H1 (cell line): ENCODE results near the gene NOG. TPM values are rescaled to one million over a fixed set of nuclear protein-coding genes. Genes with fewer than 3 reads are reported as not detected.

Source experiments
- CTCF ChIA-PET: fragments of 300-600 bp; sonication (Branson Sonifier 250); formaldehyde crosslinking; loops from one replicate; lab custom pipeline; 2021; ENCODE audit not compliant: partially characterized antibody; lab: Charles Lee
- POLR2A ChIA-PET: fragments of 300-600 bp; sonication (Branson Sonifier 250); formaldehyde crosslinking; loops from one replicate; lab custom pipeline; 2021; ENCODE audit warnings: inconsistent platforms; ENCODE audit not compliant: partially characterized antibody; lab: Charles Lee
- DNase-seq, 2 experiments: peaks; one replicate each; pipeline versions ENCODE4 v3.0.0 to v3.0.0-alpha.2; 2010 to 2022; ENCODE audit warnings: low spot score in 2 of 2, low read depth in 1 of 2, mixed read lengths in 1 of 2
- FAIRE-seq: peaks from 2 replicates; lab custom pipeline; 2011; peaks lifted over from hg19 to GRCh38; lab: Jason Lieb, UNC
- H2AFZ ChIP-seq: 2 replicates; pipeline ENCODE4 v1.8.1; 2012; ENCODE audit warnings: low read length, inconsistent platforms
- H2AK5ac ChIP-seq: 2 replicates; pipeline ENCODE4 v1.6.1; 2013; ENCODE audit warnings: low read depth, low read length
- H2BK120ac ChIP-seq: replicated peaks from 2 replicates; pipeline ENCODE3; 2013; ENCODE audit warnings: low read depth, low read length, inconsistent platforms
- H2BK12ac ChIP-seq: 2 replicates; pipeline ENCODE4 v1.6.1; 2013; ENCODE audit warnings: low read depth, low read length
- H2BK15ac ChIP-seq: 2 replicates; pipeline ENCODE4 v1.6.1; 2013; ENCODE audit warnings: low read length
- H2BK20ac ChIP-seq: 2 replicates; pipeline ENCODE4 v1.6.1; 2013; ENCODE audit warnings: low read length
- H2BK5ac ChIP-seq: 2 replicates; pipeline ENCODE4 v1.6.1; 2013; ENCODE audit warnings: low read depth, low read length
- H3K14ac ChIP-seq: 2 replicates; pipeline ENCODE4 v1.6.1; 2013; ENCODE audit warnings: inconsistent platforms; ENCODE audit not compliant: insufficient read length
- H3K18ac ChIP-seq: 2 replicates; pipeline ENCODE4 v1.6.1; 2013; ENCODE audit warnings: low read length; ENCODE audit errors: extremely low read depth
- H3K23ac ChIP-seq: 2 replicates; pipeline ENCODE4 v1.6.1; 2013; ENCODE audit warnings: inconsistent platforms; ENCODE audit not compliant: insufficient read length
- H3K23me2 ChIP-seq: 2 replicates; pipeline ENCODE4 v1.6.1; 2013; ENCODE audit warnings: low read depth, low read length
- H3K27ac ChIP-seq: 2 replicates; pipeline ENCODE4 v1.6.1; 2011; ENCODE audit warnings: low read depth, low read length, inconsistent platforms
- H3K27me3 ChIP-seq, 4 experiments: replicated peaks in 1 of 4; 1 replicate in 1 of 4; 2 replicates in 3 of 4; pipeline versions ENCODE4 v1.6.1 to v1.8.1; 2011 to 2013; ENCODE audit warnings: low read length in 3 of 4, mild to moderate bottlenecking in 3 of 4, inconsistent platforms in 2 of 4, mixed read lengths in 2 of 4, moderate library complexity in 1 of 4; ENCODE audit not compliant: control insufficient read depth in 3 of 4, insufficient read depth in 3 of 4; ENCODE audit errors: extremely low read depth in 1 of 4
- H3K36me3 ChIP-seq, 4 experiments: 2 replicates each; pipeline versions ENCODE4 v1.6.1 to v1.8.1; 2011 to 2013; ENCODE audit warnings: mild to moderate bottlenecking in 4 of 4, low read length in 3 of 4, moderate library complexity in 2 of 4, control low read depth in 1 of 4, inconsistent platforms in 1 of 4; ENCODE audit not compliant: insufficient read depth in 4 of 4, control insufficient read depth in 2 of 4
- H3K4ac ChIP-seq: replicated peaks from 2 replicates; pipeline ENCODE3; 2013; ENCODE audit warnings: low read length, low read depth, mixed read lengths, inconsistent platforms; ENCODE audit not compliant: insufficient read length
- H3K4me1 ChIP-seq, 4 experiments: replicated peaks in 1 of 4; 1 replicate in 1 of 4; 2 replicates in 3 of 4; pipeline versions ENCODE4 v1.6.1 to v1.8.1; 2011 to 2013; ENCODE audit warnings: low read length in 3 of 4, inconsistent platforms in 2 of 4, mixed read lengths in 1 of 4; ENCODE audit not compliant: insufficient read depth in 4 of 4, control insufficient read depth in 3 of 4
- H3K4me2 ChIP-seq, 2 experiments: 2 replicates each; pipeline versions ENCODE4 v1.6.1 to v1.8.1; 2011 to 2013; ENCODE audit warnings: low read depth in 2 of 2, low read length in 2 of 2, control low read depth in 1 of 2, inconsistent platforms in 1 of 2, mild to moderate bottlenecking in 1 of 2; ENCODE audit not compliant: insufficient read depth in 1 of 2
- H3K4me3 ChIP-seq, 4 experiments: fragments of 200-600, 300-600 bp in 1 of 4; sonication (generic), shearing (Covaris generic), sonication (Bioruptor Twin) in 1 of 4; 2 replicates each; pipeline versions ENCODE4 v1.5.1 to v1.8.1; 2011 to 2016; ENCODE audit warnings: low read length in 4 of 4, low read depth in 3 of 4, control low read depth in 2 of 4, inconsistent platforms in 2 of 4, mild to moderate bottlenecking in 2 of 4, mixed read lengths in 1 of 4, moderate library complexity in 1 of 4; ENCODE audit not compliant: insufficient read depth in 2 of 4; ENCODE audit errors: extremely low read depth in 1 of 4
- H3K56ac ChIP-seq: replicated peaks from 2 replicates; pipeline ENCODE3; 2013; ENCODE audit warnings: low read depth, mild to moderate bottlenecking, mixed read lengths, low read length, inconsistent platforms; ENCODE audit not compliant: insufficient read length
- H3K79me1 ChIP-seq: 2 replicates; pipeline ENCODE4 v1.6.1; 2013; ENCODE audit warnings: low read depth, low read length, control low read depth
- H3K79me2 ChIP-seq, 2 experiments: 2 replicates each; pipeline versions ENCODE4 v1.6.1 to v1.8.1; 2012 to 2013; ENCODE audit warnings: low read length in 2 of 2, mild to moderate bottlenecking in 2 of 2, inconsistent platforms in 1 of 2; ENCODE audit not compliant: insufficient read depth in 2 of 2, control insufficient read depth in 1 of 2
- H3K9ac ChIP-seq, 4 experiments: replicated peaks in 1 of 4; 1 replicate in 1 of 4; 2 replicates in 3 of 4; pipeline versions ENCODE4 v1.6.1 to v1.8.1; 2011 to 2013; ENCODE audit warnings: low read depth in 3 of 4, low read length in 3 of 4, control low read depth in 2 of 4, mild to moderate bottlenecking in 2 of 4, moderate library complexity in 2 of 4, inconsistent platforms in 1 of 4; ENCODE audit errors: extremely low read depth in 1 of 4
- H3K9me3 ChIP-seq, 2 experiments: 2 replicates each; pipeline versions ENCODE4 v1.6.1 to v1.8.1; 2012 to 2013; ENCODE audit warnings: mild to moderate bottlenecking in 2 of 2, moderate library complexity in 2 of 2, control low read depth in 1 of 2, inconsistent platforms in 1 of 2, low read depth in 1 of 2, low read length in 1 of 2, mixed read lengths in 1 of 2; ENCODE audit not compliant: insufficient read depth in 2 of 2
- H4K20me1 ChIP-seq, 2 experiments: replicated peaks in 1 of 2; 2 replicates each; pipeline versions ENCODE3 to v1.8.1; 2011 to 2013; ENCODE audit warnings: inconsistent platforms in 2 of 2, low read length in 2 of 2, mild to moderate bottlenecking in 1 of 2; ENCODE audit not compliant: insufficient read depth in 2 of 2, control insufficient read depth in 1 of 2
- H4K5ac ChIP-seq: 2 replicates; pipeline ENCODE4 v1.6.1; 2013; ENCODE audit warnings: low read length, low read depth, mixed read lengths, inconsistent platforms; ENCODE audit not compliant: insufficient read length
- H4K8ac ChIP-seq: 2 replicates; pipeline ENCODE4 v1.8.0; 2013; ENCODE audit warnings: mild to moderate bottlenecking, moderate library complexity, low read length, inconsistent platforms; ENCODE audit not compliant: insufficient read depth; ENCODE audit errors: extremely low read depth
- H4K91ac ChIP-seq: replicated peaks from 2 replicates; pipeline ENCODE3; 2013; ENCODE audit warnings: low read length, mixed read lengths, inconsistent platforms; ENCODE audit not compliant: insufficient read length
- BRCA1 ChIP-seq: IDR thresholded peaks from 2 replicates; pipeline ENCODE4 v1.6.1; 2012; ENCODE audit warnings: low read depth, low read length, improper control_type of control experiment
- CEBPB ChIP-seq: IDR thresholded peaks from 2 replicates; pipeline ENCODE4 v1.6.1; 2012; ENCODE audit warnings: low read depth, low read length
- RBBP5 ChIP-seq: IDR thresholded peaks from 2 replicates; pipeline ENCODE4 v1.7.1; 2012; ENCODE audit warnings: low read depth, mild to moderate bottlenecking, inconsistent platforms, low read length, moderate library complexity, borderline replicate concordance
- SP1 ChIP-seq: IDR thresholded peaks from 2 replicates; pipeline ENCODE4 v1.6.1; 2011; ENCODE audit warnings: low read depth, low read length
- TBP ChIP-seq: IDR thresholded peaks from 2 replicates; pipeline ENCODE4 v1.6.1; 2011; ENCODE audit warnings: low read depth, low read length, improper control_type of control experiment
- YY1 ChIP-seq: IDR thresholded peaks from 2 replicates; pipeline ENCODE4 v1.6.1; 2011; ENCODE audit warnings: low read depth, mild to moderate bottlenecking, low read length
- WGBS, 2 experiments: shearing (Covaris generic) in 1 of 2; methylation state at CpG; one replicate each; pipeline versions ENCODE4 v1.1.6 to v1.1.7; 2013 to 2015; ENCODE audit warnings: low lambda C conversion rate in 2 of 2, mixed read lengths in 2 of 2, inconsistent platforms in 1 of 2, low coverage in 1 of 2, missing lambda C conversion rate in 1 of 2; ENCODE audit not compliant: insufficient replicate concordance in 2 of 2, insufficient coverage in 1 of 2, insufficient read length in 1 of 2; ENCODE audit errors: extremely low coverage in 1 of 2, missing lambda C conversion rate in 1 of 2; 5-methylcytosine and 5-hydroxymethylcytosine counted together
- polyA plus RNA-seq, 7 experiments: library from polyadenylated mRNA; depleted of rRNA in 3 of 7; stranded (reverse) in 5 of 7; unstranded in 2 of 7; fragments of >200 nt in 5 of 7; fragments of 200-250 nt in 2 of 7; gene quantifications; 1 replicate in 5 of 7; 2 replicates in 1 of 7; 4 replicates in 1 of 7; pipeline versions ENCODE4 v1.2.1 to v1.2.3, GENCODE V29; 2011 to 2013; ENCODE audit warnings: missing spikeins in 2 of 7, mixed read lengths in 2 of 7
- total RNA-seq: library from RNA; stranded (reverse); fragmentation: NEBNext Ultra II Directional; extraction: Animal tissue kit (Norgen Biotek cat#: 25700); gene quantifications from 2 replicates; pipeline ENCODE4 v1.2.1, GENCODE V29; 2021

NOG gene
- total and polyA plus RNA-seq, 2 of the 8 experiments (the other 6 are each of a cell fraction or from before 2014, with no cell fraction given): 0.35 TPM

- 0% methylated on average over 7 of the region's 46 CpGs; no CpG with 5 or more reads in 1 of the 2 experiments for WGBS, 2 experiments
- no peaks in the 10 kb centered on the region for H3K79me2 ChIP-seq
These were observed 333 bp upstream of the NOG start for GRCh38 chr17:56593086-56593645.

More at GRCh38 chr17:56593086-56593645, 333 bp upstream of the NOG start:
- no peak for FAIRE-seq
- Histone ChIP-seq H2BK12ac (no peak overlapping the region), H3K79me1 (no peaks in the 10 kb centered on the region), H3K23me2 (peaks cover 30% of the 10 kb centered on the region), H2AFZ (no peak overlapping the region), H2BK120ac (no peak overlapping the region), H3K14ac (no peak overlapping the region), H2BK20ac (no peak overlapping the region), H4K5ac (no peak overlapping the region), H3K4me1 (peaks cover 0 to 11% (median 4%) of the 10 kb centered on the region in 4 experiments; a peak in 5 of 7 replicates), H3K56ac (no peak overlapping the region), H3K27me3 (peaks cover 12 to 54% (median 42%) of the 10 kb centered on the region in 4 experiments), H2BK15ac (no peak overlapping the region), H4K91ac (no peak overlapping the region), H3K9ac (no peak overlapping the region), H3K9me3 (no peaks in the 10 kb centered on the region), H3K4ac (no peak overlapping the region), H3K4me3 (peak overlapping the region; percentile 39 to 75 (median 66)), H2BK5ac (no peak overlapping the region), H3K18ac (no peak overlapping the region), H4K8ac (no peak overlapping the region), H2AK5ac (no peak overlapping the region), H3K4me2 (peak overlapping the region; percentile 62 to 99), H3K23ac (no peak overlapping the region), H3K27ac (no peak overlapping the region), H3K36me3 (no peaks in the 10 kb centered on the region), H4K20me1 (no peaks in the 10 kb centered on the region)
- ChIA-PET CTCF (interaction anchor here (0.6 to 6.0 kb wide), 19 partner anchors 11 to 673 kb away, joined by 3 to 58 read pairs (median 4); no protein-coding TSS in a partner anchor), POLR2A (interaction anchor here (0.6 to 1.3 kb wide), 2 partner anchors 91 to 123 kb away, joined by 3 to 4 read pairs; no protein-coding TSS in a partner anchor)
- DNase-seq: peak in 1 of 2 experiments; percentile 73
- TF ChIP-seq BRCA1 (no peak), RBBP5 (no peak), CEBPB (no peak), YY1 (no peak), SP1 (no peak), TBP (no peak)
- TF ChIP-seq, all 59 proteins: peak for 0
